ENCODE results near the gene LYRM1. TPM values are rescaled to one million over a fixed set of nuclear protein-coding genes. Genes with fewer than 3 reads are reported as not detected.

Gene LYRM1
- total RNA-seq, 2 donors from 2014 or later, result 26.1 to 64.5 TPM

DNA sequence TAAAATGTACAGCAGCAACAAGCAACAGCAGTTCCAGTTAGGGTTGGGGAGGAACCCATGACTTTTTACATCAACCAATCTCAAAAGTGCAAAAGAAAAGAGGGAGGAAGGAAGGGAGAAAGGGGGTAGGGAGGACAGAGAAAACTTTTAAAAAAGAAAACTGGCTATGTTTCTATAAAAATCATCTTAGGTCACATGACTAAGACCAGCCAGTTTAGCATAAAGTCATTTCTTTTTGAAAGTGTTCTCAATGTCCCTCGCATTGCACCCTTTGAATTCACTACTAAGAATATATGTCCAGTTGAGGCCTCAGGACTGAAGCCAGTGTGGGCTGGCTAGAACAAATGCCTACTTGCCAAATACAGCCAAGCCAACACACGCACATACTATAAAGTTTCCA lies 29.3 kb upstream of the LYRM1 start:
- intact Hi-C loops (cut with DNase I), result no loop called here
- TF ChIP-seq POLR2AphosphoS5 (IDR thresholded peaks at IDR 0.05) (no peak), POLR2A (IDR thresholded peaks at IDR 0.05) (no peak)
- TF ChIP-seq, protein P1, sequence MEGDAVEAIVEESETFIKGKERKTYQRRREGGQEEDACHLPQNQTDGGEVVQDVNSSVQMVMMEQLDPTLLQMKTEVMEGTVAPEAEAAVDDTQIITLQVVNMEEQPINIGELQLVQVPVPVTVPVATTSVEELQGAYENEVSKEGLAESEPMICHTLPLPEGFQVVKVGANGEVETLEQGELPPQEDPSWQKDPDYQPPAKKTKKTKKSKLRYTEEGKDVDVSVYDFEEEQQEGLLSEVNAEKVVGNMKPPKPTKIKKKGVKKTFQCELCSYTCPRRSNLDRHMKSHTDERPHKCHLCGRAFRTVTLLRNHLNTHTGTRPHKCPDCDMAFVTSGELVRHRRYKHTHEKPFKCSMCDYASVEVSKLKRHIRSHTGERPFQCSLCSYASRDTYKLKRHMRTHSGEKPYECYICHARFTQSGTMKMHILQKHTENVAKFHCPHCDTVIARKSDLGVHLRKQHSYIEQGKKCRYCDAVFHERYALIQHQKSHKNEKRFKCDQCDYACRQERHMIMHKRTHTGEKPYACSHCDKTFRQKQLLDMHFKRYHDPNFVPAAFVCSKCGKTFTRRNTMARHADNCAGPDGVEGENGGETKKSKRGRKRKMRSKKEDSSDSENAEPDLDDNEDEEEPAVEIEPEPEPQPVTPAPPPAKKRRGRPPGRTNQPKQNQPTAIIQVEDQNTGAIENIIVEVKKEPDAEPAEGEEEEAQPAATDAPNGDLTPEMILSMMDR (IDR thresholded peaks at IDR 0.05), result no peak
- Histone ChIP-seq H3K4me3 (no peak overlapping the region), H3K9me3 (no peaks in the 10 kb centered on the region), H3K27ac (no peak overlapping the region), H3K36me3 (no peaks in the 10 kb centered on the region), H3K27me3 (replicated peaks; ENCODE audit: insufficient read depth) (no peaks in the 10 kb centered on the region), H3K4me1 (replicated peaks) (peaks cover 2% of the 10 kb centered on the region)
- 40% methylated on average over 2 of the region's 2 CpGs for WGBS
- no peak for DNase-seq (ENCODE audit: low spot score)

DNA sequence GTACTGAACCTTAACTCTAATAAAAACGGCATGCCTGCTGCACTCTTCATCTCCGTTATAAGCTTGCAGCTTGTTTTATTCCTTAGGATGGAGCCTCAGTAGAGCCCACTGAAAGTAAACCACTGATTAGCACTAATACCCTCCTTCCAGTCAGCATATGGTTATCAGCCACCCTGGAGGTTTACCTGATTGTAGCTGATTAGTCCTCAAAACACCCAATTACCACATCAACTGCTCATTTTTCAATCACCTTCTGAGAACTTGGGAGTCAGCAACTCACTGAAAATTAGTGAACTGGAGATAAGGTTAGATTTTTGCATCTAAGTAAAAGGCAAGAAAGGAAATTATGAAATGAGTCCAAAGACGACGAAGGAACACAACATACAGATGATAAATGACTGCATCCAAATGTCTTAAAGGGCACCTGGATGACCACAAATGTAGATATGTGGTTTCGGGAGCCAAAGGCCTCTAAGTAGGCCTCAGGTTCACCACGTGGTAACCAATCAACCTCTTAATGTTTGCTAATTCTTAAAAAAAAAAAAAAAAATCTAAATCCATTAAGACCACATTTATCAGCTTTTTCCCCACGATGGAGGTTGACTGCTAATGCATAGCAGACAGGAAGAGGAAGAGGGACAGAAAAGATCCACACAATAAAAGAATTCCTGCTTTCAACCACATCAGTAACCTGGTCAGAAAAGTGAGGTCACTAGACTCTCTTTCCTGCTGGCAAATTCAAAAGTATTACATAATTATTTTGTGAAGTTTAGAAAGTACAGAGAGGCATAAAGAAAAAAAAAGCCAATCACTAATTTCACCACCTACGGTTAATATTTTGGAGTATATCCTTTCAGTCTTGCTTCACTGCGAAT lies 28.4 kb upstream of the LYRM1 start:
- no peaks in the 10 kb centered on the region for H3K27me3 ChIP-seq (replicated peaks; ENCODE audit: insufficient read depth)
- no peak overlapping the region for H3K27ac ChIP-seq
- no peaks in the 10 kb centered on the region for H3K36me3 ChIP-seq
- 75% methylated on average over 9 of the region's 9 CpGs for WGBS
- no peak overlapping the region for H3K4me3 ChIP-seq
- DNase-seq (ENCODE audit: low spot score), result no peak
- peaks cover 2% of the 10 kb centered on the region for H3K4me1 ChIP-seq (replicated peaks)
- intact Hi-C loops (cut with DNase I), result no loop called here
- no peaks in the 10 kb centered on the region for H3K9me3 ChIP-seq
- TF ChIP-seq POLR2A (IDR thresholded peaks at IDR 0.05) (no peak), POLR2AphosphoS5 (IDR thresholded peaks at IDR 0.05) (no peak)
- TF ChIP-seq, protein P1 (IDR thresholded peaks at IDR 0.05), result no peak

DNA sequence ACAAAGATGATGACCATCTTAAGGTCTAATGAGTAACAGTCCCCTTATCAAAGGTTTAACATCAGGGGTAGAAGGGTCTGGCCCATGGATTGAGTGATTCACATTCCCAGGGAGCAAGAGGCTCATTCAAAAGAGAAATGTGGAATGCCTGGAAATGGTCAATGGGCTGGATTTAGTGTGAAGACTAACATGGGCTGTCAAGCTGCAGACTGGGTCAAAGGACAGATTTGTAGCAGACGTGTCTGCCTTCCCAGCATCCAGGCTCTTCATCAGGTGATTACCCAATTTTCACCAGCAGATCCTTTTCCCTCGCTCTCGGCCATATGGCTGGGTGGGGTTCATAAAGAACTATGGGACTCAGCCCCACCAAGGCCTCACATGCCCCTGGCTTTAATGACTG lies 27.2 kb upstream of the LYRM1 start:
- Histone ChIP-seq H3K4me3 (no peak overlapping the region), H3K36me3 (no peaks in the 10 kb centered on the region), H3K9me3 (no peaks in the 10 kb centered on the region), H3K27me3 (replicated peaks; ENCODE audit: insufficient read depth) (no peaks in the 10 kb centered on the region), H3K4me1 (replicated peaks) (peaks cover 2% of the 10 kb centered on the region), H3K27ac (no peak overlapping the region)
- TF ChIP-seq POLR2AphosphoS5 (IDR thresholded peaks at IDR 0.05) (no peak), POLR2A (IDR thresholded peaks at IDR 0.05) (no peak)
- TF ChIP-seq, protein P1 (IDR thresholded peaks at IDR 0.05), result no peak
- no peak for DNase-seq (ENCODE audit: low spot score)
- intact Hi-C loops (cut with DNase I), result no loop called here
- WGBS, result 95% methylated on average over 3 of the region's 3 CpGs

DNA sequence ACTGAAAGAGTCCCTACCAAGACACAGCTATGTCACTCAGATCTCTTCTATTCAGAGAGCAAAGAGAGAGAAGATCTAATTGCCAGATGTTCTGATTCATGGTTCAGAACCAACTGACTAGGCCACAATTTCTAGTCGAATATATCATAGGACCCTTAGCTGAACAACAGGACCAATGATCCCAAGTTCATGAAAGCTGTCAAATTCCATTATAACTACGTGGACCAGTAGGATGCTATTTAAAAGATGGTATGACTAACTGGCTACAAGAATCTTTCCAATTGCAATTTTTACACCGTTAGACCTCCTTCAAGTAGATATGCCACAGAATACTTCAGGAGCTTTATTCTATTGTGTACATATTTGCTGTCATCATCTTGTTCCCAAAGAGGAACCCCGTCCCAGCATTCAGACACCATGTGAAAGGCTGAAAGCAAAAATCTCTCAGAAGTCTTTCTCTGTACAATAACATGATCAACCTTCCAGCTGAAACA lies 26.4 kb upstream of the LYRM1 start:
- Histone ChIP-seq H3K27ac (peak overlapping the region in 1 of 2 donors; percentile 10), H3K4me1 (replicated peaks) (peaks cover 2% of the 10 kb centered on the region), H3K9me3 (no peaks in the 10 kb centered on the region), H3K36me3 (no peaks in the 10 kb centered on the region), H3K4me3 (no peak overlapping the region), H3K27me3 (replicated peaks; ENCODE audit: insufficient read depth) (no peaks in the 10 kb centered on the region)
- TF ChIP-seq, protein P1 (IDR thresholded peaks at IDR 0.05), result no peak
- no peak for TF ChIP-seq POLR2A (IDR thresholded peaks at IDR 0.05)
- TF ChIP-seq POLR2AphosphoS5 (IDR thresholded peaks at IDR 0.05), result no peak
- WGBS, result 58% methylated on average over 4 of the region's 4 CpGs
- intact Hi-C loops (cut with DNase I), result no loop called here
- DNase-seq (ENCODE audit: low spot score), result no peak

DNA sequence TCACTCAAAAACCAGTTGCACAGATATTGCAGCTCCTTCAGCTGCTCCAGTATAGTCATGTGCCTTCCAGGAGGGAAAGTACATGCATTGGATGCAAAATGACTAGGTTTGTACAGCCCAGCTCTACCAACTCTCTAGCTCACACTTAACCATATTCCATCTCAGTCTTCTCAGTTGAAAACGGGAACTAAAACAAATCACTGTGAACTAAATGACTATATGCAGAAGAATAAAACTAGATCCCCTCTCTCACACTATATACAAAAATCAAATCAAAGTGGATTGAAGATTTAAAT lies 25.3 kb upstream of the LYRM1 start:
- Histone ChIP-seq H3K27me3 (replicated peaks; ENCODE audit: insufficient read depth) (no peaks in the 10 kb centered on the region), H3K36me3 (no peaks in the 10 kb centered on the region), H3K4me1 (replicated peaks) (peaks cover 6% of the 10 kb centered on the region), H3K4me3 (no peak overlapping the region), H3K27ac (no peak overlapping the region), H3K9me3 (no peaks in the 10 kb centered on the region)
- intact Hi-C loops (cut with DNase I), result no loop called here
- TF ChIP-seq, protein P1 (IDR thresholded peaks at IDR 0.05), result no peak
- TF ChIP-seq POLR2A (IDR thresholded peaks at IDR 0.05) (no peak), POLR2AphosphoS5 (IDR thresholded peaks at IDR 0.05) (no peak)
- DNase-seq (ENCODE audit: low spot score), result no peak
- WGBS, result 70% methylated on average over 1 of the region's 1 CpG
